Stimulated activated CD8-positive, alpha-beta memory T cell treated with anti-CD3 and anti-CD28 coated beads, Interleukin-7, amount 100 ng/mL, for 1 hour (primary cell): ENCODE measurements around the gene RAPGEF6.
"Not testable (repeated sequence)": the region's sequence is repeated elsewhere in the genome, so short reads cannot be mapped to it uniquely, and the experiment has no call there.

Source experiments
- DNase-seq, 2 donors: peaks; one replicate each; pipeline ENCODE4 v3.0.0-alpha.2; 2020; ENCODE audit warnings: low read depth in 2 of 2

RAPGEF6 gene

GRCh38 chr5:131640043-131640856 is 5.2 kb upstream of the RAPGEF6 start:
- DNase-seq = peak in 1 of 2 donors; percentile 11

- no peak for DNase-seq
Observed at GRCh38 chr5:131639148-131639547, 4.1 kb upstream of the RAPGEF6 start.

DNA sequence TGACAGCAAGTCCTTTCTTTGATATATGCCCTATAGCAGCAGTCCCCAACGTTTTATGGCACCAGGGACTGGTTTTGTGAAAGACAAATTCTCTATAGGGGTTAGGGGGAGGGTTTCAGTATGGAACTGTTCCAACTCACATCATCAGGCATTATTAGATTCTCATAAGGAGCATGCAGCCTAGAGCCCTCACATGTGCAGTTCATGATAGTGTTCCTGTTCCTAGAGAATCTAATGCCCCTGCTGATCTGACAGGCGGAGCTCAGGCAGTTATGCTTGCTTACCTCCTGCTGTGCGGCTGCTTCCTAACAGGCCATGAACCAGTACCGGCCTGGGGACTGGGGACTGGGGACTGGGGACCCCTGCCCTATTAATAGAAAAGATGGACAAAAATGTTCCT is 2.7 kb upstream of the RAPGEF6 start:
- DNase-seq = no peak

DNA sequence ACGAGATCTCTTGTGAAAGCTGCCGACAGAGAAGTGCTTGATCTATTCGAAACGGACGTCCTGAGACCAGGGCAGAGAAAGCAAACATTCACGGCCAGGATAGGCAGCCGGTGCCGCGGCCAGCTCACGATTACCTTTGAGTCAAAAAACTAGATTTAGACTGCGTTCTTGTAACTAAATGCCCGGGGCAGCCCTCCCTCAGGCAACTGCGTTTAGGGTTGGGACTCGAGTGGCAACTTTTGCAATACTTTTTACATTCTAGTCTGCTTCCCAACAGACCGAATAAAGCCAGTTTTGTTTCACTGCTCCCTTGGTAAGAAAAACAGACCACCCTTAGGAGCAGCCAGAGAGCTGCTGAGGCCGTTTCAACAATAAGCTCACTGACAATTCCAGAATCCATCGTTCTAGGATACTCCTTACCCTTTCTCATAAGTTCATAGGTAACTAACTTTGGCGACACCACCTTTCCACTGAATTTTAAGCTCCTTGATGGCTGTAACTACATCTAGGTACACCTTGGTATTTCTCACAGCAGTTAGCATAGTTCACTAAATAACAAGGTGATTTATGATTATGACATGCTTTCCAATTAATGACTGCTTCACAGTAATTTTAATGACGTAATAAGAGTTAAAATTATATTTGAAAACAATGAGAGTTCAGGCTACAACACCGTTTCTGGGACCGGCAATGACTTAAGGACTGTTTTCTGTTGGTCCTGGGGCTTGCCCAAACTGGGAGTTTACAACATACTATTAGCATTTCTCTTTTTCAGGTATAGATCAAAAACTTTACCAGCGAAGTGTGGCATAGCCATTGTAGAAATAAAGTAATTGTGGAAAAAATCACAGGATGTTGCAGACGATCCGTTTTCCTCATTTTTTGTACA is 899 bp upstream of the RAPGEF6 start:
- DNase-seq = no peak

DNA sequence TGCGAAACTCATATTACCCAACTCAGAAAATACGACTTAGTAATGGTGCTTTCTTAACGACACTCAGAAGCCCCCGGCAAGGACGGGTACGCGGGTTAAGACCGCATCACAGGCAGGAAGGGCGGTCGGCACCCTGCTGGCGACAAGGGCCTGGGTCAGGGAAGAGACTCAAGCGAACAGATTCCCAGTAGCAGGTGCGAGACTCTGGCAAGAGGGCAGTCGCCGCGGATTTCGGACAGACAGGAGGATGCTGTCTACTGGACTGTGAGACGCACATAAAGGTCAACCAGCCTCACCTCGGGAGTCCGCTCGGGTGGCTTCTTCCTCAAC is 398 bp downstream of the RAPGEF6 start:
- peak; percentile 27 for DNase-seq

DNA sequence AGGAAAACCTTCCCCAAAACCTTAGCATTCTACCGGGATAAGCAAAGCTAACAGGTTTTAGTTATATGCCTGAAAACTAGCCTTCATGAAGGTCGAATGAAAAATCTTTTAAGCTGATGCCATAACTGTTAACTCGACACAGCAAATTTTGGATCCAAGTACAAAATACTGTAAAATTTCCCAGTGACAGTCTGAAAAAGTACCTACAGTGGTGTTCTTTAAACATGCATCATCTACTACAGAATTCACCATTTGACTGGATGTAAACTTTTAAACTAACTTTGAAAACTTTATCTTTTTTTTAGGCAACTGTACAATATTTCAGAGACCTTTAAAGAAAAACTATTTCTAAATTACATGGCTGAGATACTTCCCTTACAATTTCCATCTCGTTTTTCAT is 791 bp downstream of the RAPGEF6 start:
- no peak for DNase-seq

- DNase-seq = no peak
Observed at GRCh38 chr5:131633830-131634229, 1.2 kb downstream of the RAPGEF6 start.

DNA sequence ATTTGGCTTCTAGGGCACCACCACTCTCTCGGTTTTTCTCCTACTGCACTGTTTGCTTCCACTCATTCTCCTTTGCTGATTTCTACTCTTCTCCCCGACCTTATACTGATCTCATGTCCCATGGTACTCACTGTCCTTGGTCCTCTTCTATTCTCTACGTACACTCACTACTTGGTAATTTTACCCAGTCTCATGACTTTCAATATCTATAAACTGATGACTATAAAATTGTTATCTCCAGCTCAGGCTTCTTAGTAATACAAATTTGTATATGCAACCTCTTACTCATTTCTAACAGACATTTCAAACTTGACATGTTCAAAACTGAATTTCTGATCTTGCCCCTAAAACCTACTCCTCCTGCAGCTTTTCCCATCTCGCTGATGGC is 4.1 kb downstream of the RAPGEF6 start:
- no peak for DNase-seq

DNA sequence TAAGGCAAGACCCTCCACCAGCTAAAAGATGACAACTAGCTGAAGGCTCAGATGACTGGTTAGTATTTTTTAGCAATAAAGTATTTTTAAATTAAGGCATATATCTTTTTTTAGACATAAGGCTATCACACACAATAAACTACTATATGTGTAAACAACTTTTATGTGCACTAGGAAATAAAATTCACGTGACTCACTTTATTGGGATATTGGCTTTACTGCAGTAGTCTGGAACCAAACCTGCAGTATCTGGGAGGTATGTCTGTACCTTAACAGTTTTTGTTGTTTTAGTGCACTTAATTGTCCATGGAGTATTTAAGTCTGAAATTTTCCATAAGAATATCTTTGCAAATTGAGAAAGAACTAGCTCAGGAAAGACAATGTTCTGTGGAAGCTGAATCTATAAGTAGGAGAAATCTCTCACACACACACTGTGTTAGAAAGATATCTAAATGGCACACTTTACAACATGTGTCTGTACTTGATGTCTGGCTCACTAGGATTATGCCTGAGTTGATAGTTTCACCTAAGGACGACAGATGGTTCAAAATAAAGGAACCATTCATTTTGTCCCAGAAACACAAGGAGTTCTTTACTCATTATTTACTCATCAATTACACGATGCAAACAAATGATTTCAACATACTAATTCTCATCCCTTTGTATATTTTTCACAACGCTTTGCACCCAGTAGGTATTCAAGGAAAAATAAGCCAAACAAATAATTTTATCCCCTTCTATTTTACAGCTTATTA is 4.6 kb downstream of the RAPGEF6 start:
- no peak for DNase-seq

DNA sequence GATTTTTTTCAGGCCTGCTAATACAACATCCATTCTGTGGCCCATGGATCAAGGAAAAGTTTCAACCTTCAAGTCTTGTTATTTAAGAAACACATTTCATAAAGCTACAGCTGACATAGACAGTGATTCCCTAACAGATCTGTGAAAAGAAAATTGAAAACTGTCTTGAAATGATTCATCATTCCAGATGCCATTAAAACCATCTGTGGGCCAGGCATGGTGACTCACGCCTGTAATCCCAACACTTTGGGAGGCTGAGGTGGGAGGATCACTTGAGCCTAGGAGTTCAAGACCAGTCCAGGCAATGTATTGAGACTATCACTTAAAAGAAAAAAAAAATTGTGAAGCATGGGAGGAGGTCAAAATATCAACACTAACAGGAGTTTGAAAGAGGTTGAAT is 6.0 kb downstream of the RAPGEF6 start:
- DNase-seq = no peak

DNA sequence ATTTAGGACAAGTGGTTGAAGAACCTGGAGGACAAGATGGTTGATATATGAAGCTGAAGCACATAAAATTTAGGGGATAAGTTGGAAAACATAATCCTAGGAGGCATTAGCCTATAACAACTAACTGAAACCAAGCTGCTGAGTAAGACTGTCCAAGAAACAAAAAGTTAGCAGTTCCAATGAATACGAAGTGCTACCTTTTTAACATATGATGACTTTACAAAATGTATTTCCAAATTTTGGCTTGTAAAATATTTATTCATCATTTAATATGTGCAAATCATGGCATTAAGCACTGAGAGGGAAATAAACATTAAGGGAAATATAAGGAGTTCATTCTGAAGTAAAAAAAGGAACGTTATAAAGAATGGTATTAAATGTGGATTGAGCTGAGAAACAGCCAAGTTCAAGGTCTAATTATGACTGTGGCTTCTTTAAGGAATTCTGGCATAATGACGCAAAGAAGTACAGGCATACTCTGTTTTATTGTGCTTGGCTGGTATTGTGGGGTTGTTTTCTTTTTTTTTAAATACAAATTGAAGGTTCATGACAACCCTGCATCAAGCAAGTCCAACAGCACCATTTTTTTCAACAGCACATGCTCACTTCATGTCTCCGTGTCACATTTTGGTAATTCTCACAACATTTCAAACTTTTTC is 7.7 kb downstream of the RAPGEF6 start:
- DNase-seq = no peak

DNA sequence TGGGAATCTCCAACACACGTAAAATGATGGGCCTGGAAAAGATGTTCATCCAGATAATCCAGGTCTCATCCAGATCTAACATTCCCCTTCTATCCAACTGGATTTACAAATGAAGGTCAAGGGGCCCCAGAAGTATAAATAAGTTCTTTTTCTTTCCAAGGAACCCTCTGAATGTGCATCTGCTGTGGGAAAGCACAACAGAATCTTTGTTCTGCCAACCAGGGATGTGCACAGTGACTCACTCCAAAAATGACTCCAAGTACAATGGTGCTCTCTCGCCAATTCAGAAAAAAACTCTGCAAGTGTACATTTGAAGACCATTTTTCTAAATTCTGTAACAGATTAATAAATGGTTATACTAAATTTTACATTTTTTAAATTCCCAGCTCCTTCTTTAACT is 12.4 kb downstream of the RAPGEF6 start:
- DNase-seq = no peak

- not testable (repeated sequence) for DNase-seq
Observed at GRCh38 chr5:131621164-131621563, 13.9 kb downstream of the RAPGEF6 start.

- DNase-seq = no peak
Observed at GRCh38 chr5:131619102-131619501, 15.9 kb downstream of the RAPGEF6 start.

DNA sequence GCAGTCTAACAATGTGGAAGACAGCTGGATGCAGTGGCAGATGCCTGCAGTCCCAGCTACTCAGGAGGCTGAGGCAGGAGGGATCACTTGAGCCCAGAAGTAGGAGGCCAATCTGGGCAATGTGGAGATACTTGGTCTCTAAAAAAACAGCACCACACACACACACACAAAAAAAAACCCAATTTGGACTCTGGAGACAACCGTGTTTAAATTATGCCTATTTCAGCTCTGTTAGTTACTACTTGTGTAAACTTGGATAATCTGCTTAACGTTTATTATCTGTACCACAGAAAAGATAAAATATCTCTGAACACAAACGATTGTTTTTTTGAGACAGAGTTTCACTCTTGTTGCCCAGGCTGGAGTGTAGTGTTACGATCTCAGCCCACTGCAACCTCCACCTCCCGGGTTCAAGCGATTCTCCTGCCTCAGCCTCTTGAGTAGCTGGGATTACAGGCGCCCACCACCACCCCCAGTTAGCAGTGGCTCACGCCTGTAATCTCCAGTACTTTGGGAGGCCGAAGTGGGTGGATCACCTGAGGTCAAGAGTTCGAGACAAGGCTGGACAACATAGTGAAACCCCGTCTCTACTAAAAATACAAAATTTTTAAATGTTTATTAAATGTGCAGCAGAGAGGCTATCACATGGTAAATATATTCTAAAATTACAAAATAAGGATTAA is 17.7 kb downstream of the RAPGEF6 start:
- no peak for DNase-seq

GRCh38 chr5:131615957-131616356 is 19.1 kb downstream of the RAPGEF6 start:
- DNase-seq = no peak

- no peak for DNase-seq
Observed at GRCh38 chr5:131613423-131613822, 21.6 kb downstream of the RAPGEF6 start.

DNA sequence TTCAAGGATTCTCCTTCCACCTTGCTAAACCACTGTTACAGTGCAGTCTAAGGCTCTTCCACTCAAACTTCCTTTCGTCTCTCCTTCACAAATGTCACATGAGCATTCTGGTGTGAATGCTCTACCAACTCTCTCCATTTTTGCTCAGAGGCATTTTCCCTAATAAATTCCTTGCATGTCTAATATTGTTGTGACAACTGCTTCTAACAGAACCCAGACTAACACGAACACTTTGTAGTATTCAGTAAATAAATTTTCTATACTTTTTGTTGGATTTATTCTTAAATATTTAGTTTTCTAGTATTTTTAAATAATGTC is 24.0 kb downstream of the RAPGEF6 start:
- DNase-seq = no peak

GRCh38 chr5:131610198-131611063 is 24.6 kb downstream of the RAPGEF6 start:
- DNase-seq = no peak

GRCh38 chr5:131609774-131610173 is 25.3 kb downstream of the RAPGEF6 start:
- DNase-seq = no peak
